Breast epithelium (tissue), 3 donors: Measurements from ENCODE around the gene IGFLR1.

Experiments used
- CTCF ChIP-seq, 3 donors: fragments of 450-650 bp; IDR thresholded peaks; one replicate each; pipeline ENCODE4 v1.5.1; 2016 to 2017; ENCODE audit warnings: antibody characterized with exemption in 3 of 3, mild to moderate bottlenecking in 3 of 3, moderate library complexity in 3 of 3
- POLR2A ChIP-seq: fragments of 450-650 bp; IDR thresholded peaks from one replicate; pipeline ENCODE4 v1.6.1; 2016; ENCODE audit warnings: antibody characterized with exemption, mild to moderate bottlenecking, moderate library complexity
- POLR2AphosphoS5 ChIP-seq, 3 donors: sonication (generic); formaldehyde crosslinking; IDR thresholded peaks; one replicate each; pipeline ENCODE4 v1.6.1; 2017; ENCODE audit warnings: antibody characterized with exemption in 3 of 3

GRCh38 chr19:35757749-35758608 lies 15.7 kb upstream of the IGFLR1 start, which contains the start of gene PROSER3:
- TF ChIP-seq POLR2A: peak; percentile 84
- no peak for TF ChIP-seq CTCF (IDR thresholded peaks at IDR 0.05)
- TF ChIP-seq POLR2AphosphoS5 (IDR thresholded peaks at IDR 0.05): peak; percentile 73 to 94 (median 91)
